ENCODE data around the gene CSNK1G2.
"Not testable (repeated sequence)": the region's sequence is repeated elsewhere in the genome, so short reads cannot be mapped to it uniquely, and the experiment has no call there.

CSNK1G2 gene

DNA sequence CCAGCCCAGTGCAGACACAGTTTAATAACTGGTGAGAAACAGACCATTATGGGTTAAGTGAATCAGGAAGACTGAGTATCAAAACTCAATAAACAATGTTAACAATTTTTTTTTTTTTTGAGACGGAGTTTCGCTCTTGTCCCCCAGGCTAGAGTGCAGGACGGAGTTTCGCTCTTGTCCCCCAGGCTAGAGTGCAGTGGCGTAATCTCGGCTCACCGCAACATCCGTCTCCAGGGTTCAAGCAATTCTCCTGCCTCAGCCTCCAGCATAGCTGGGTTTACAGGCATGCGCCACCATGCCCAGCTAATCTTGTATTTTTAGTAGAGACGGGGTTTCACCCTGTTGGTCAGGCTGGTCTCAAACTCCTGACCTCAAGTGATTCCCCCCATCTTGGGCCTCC, 47.5 kb downstream of the CSNK1G2 start:
- DNase-seq (ENCODE audit: low read depth in 2 of 2): not testable (repeated sequence)

DNA sequence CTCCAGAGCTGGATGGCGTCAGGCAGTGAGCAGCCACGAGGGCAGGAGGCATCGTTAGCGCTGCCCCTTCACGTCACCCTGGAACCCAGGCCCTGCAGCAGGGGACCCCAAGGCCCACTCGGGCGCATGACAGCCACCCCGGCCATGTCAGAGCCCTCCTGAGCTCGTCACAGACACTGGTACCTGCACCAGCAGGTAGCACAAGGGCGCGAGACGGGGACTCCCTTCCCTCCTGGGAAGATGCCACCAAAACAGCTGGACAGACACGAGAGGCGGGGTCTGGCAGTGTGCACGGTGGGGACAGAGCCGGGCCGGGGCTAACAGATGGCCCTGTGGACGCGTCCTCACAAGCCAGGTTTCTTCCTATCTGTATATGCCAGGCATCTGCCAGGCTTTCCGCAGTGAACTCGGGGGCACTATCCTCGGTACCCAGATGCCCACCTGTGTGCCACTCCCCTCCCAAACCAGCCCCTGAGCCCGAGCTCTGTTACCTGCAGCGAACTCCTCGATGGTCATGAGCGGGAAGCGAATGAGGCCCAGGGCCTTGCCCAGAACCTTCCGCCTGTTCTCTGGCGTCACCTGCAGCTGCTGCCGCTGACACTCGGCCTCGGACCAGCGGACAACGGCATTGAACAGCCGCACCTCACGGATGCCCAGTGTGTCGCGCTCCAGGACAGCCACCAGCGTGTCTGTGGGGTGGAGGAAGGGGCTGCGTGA, 48.7 kb downstream of the CSNK1G2 start:
- no peak for DNase-seq (ENCODE audit: low read depth in 2 of 2)

DNA sequence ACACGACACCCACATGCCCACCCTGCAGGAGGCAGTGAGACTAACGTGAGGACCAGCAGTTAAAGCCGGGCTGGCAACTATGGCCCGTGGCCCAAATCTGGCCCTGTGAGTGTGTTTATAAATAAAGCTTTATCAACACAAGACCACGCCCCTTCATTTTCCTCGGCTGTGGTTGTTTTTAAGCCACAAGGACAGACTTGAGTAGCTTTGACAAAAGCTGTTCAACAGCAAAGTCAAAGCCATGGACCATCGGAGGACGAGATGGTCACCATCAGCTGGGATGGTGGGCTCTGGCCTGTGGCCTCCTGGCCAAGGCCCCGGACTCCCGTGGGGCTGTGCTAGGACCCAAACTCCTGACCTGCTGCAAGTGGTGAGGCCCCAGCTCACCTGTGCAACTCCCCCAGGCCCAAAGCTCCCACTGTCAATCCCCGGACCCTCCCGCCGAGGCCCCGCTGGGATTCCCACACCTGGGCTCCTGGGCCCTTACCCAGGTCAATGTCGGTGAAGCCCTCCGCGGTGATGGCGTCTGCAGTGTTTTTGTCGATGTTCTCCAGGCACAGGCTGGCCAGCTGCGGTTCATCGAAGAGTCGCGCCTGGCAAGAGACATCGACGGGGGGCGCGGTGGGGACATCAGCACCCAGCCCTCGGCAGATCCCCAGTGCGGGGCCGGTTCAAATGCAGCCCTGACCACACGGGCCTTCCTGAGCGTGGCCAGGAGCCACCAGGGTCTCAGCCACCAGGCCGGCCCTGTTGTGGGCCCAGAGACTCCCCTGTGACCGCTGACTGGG, 49.5 kb downstream of the CSNK1G2 start:
- no peak for DNase-seq (ENCODE audit: low read depth in 2 of 2)

DNA sequence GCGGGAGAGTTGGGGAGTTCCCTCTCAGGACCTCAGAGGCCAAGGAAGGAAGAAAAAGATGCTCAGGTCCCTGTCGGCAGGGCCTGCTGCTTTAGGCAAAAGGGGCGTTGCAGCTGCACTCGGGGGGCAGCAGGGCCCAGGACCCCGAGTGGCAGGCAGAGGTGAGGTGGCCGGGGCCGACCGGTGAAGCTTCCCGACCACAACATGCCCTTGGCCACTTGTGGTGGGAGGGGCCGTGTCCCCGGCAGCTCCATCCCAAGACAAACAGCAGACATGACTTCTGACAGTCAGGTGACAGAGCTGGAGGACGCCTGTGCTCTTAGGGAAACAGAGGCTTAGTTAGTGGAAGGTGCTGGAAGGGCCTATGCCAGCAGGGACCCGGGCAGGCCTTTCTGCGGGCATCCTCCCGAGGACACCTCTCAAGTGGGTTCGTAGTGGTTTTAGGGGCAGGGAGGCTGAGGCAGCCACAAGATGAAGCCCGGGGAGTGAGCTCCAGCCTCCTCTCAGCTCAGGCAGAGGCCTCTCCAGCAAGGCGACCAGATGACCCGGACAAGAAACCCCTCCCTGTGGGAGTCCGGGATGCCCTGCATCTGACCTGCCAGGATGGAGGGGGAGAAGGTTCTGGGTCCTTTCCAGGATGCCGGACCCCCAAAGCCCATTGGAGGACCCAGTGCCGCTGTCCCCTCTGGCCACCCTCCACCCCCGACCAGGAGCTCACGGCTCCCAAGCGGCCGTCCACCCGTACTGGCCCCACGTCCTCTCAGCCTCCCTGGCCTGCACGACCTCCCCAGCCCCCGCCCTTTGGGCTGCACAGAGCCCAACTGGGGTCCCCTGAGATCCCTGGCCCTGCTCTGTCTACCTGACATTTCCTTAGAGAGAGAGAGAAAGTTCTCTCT, 50.3 kb downstream of the CSNK1G2 start:
- DNase-seq (ENCODE audit: low read depth in 2 of 2): no peak

DNA sequence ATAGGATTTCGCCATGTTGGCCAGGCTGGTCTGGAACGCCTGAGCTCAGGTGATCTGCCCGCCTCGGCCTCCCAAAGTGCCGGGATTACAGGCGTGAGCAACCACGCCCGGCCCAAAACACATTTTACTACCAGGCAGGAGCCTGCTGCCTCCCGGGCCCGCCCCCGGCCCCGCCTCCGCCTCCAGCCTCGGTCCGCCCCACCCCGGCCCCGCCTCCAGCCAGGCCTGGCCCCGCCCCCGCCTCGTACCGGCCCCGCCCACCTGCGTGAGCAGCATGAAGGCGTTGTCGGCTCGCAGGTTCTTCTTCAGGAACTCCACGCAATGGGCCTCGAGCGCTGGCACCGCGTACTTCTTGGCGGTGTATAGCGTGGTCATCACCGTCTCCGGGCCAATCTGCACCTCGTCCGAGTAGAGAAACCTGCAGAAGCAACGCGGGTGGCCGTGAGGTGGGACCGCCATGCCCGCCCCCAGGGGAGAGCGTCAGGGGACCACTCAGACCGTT, 51.8 kb downstream of the CSNK1G2 start:
- DNase-seq (ENCODE audit: low read depth in 2 of 2): no peak

DNA sequence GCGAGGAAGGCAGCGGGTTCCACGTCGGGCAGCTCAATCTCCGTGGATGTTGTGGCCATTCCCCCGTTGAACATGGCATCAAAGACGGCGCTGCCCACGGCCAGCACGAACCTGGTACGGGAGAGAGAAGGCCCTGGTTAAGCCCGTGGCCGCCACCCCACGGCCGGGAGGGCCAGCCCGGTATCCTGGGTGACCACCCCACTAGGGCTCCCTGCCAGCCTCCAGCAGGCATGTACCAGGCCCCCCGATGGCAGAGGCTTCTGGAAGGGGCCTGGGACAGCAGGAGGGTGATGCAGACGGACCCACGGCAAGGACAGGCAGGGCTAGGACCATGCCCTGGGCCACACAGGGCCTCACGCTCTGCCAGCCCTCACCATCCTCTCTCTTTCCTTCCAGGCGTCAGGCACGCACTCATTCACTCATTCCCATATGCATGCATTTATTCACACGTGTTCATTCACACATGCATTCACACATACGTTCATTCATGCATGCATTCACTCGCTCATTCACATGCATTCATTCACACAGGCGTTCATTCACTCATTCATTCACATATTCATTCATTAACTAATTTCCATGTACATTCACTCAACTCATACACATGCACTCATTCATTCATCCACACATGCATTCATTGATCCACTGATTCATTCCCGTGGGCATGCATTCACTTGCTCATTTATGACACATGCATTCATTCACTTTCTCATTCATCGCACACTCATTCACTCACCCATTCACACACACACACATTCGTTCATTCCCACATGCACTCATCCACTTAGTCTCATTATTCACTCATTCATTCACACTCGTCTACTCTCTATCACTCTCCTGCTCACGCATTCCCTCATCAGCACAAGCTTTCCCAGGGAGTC, 56.6 kb downstream of the CSNK1G2 start:
- no peak for DNase-seq (ENCODE audit: low read depth in 2 of 2)

DNA sequence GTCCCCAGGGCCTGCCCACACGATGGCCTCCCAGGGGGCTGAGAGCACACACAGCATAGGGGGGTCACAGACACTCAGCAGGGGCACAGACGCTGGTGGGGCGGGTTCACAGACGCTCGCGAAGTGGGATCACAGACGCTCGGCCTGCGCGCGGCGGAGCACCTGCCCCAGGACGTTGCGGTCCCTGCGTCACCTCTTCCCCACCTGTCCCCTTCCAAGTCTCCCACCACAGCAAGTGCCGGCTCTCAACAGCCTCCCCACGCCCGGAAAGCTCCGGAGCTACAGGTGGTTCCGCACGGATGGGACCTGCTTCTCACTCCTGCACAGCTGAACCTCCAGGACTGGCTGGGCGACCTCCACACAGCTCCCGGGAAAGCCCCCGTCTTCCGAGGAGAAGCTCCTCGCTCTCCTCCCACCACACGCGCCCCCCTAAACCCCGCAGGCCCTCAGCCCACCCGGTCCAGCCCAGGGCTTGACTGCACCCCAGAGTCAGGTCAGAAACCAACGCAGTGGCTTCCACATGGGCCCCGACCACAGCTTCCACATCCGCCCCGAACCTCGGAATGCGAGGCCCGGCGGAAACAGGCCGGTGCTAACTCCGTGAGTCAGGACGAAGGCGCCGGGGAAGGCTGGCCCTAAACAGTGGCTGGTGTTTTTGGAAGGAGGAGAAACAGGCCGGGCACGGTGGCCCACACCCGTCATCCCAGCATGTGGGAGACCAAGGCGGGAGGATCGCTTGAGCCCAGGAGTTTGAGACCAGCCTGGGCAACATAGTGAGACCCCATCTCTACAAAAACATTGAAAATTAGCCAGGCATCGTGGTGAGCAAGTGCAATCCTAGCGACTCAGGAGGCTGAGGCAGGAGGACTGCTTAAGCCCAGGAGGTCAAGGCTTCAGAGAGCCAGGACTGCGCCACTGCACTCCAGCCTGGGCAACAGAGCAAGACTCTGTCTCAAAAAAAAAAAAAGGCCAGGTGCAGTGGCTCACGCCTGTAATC, 58.0 kb downstream of the CSNK1G2 start:
- no peak for DNase-seq (ENCODE audit: low read depth in 2 of 2)

DNA sequence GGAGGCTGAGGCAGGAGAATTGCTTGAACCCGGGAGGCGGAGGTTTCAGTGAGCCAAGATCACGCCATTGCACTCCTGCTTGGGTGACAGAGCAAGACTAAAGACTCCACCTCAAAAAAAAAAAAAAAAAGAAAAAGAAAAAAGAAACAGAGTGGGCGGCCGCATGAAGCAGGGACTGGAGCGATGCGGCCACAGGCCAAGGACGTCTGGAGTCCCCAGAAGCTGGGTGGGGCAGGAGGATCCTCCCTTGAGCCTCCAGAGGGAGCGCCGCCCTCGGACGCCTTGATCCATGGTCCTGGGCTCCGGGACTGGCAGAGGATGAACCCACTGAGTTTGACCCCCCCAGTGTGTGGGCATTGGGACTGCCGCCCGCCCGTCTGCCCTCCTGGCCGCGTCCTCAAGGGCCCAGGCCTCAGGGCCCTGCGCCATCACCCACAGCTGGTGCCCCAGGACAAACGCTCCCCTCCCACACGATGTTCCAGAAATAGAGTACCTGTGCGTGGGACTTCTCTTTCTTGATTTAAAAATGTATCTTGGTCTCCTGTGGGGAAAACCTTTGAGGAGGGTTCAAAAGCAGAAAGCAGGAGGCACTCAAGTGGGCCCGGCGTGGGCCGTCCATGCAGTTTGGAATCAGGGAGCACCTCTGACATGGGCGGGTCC, 59.0 kb downstream of the CSNK1G2 start:
- DNase-seq (ENCODE audit: low read depth in 2 of 2): no peak

DNA sequence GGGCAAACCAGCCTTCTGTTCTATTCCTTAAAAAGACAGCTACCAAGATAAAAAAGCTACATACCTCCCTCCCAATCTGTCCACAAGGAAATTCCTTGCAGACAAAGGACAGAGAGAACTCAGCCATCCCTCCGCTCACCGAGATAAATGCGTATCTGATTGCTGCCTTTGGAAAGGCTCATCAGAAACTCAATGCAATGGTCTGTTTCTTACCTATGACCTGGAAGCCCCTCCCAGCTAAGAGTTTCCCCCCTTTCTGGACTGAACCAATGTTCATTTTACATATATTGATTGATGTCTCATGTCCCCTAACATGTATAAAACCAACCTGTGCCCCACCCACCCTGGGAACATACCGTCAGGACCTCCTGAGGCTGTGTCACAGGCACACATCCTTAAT, 62.9 kb downstream of the CSNK1G2 start:
- no peak for DNase-seq (ENCODE audit: low read depth in 2 of 2)

DNA sequence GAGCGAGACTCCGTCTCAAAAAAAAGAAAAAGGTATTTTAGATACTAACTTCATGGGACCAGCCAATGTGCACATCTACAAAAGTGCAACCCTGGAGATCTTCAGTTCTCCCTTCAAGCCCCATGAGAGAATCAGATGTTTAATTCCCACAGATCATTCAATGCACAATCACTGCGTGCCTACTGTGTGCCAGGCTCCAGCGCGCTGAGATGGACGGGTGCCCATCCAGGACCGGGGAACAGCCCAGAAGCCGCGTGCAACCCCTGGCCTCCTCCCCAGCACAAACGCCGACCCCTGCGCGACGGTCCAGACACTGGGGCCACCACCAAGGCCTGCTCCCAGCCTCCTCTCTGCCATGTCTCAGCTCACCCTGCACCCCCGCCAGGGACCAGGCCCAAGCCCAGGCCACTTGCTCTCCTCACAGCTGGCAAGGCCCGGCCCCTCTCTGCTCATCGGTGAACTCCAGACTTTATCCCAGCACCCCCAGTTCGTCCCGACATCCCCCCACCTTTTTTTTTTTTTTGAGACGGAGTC, 69.2 kb downstream of the CSNK1G2 start:
- DNase-seq (ENCODE audit: low read depth in 2 of 2): no peak

DNA sequence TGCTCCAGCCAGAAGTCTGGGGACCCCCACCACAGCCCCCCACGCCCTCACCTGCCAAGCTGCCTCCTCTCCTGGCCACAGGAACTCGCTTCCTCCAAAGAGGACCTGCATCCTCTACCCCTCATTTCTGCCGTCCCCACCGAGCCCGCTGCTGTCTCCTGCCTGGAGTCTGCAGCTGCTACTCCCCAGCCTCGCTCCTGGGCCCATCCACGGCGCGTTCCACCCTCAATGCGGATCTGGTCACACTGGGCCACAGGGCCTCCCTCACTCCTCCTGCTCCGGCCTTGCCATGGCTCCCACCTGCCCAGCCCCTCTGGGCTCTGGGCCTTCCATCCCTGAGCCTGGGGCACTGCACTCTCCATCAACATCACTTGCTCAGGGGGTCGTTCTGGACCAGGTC, 70.2 kb downstream of the CSNK1G2 start:
- no peak for DNase-seq (ENCODE audit: low read depth in 2 of 2)

DNA sequence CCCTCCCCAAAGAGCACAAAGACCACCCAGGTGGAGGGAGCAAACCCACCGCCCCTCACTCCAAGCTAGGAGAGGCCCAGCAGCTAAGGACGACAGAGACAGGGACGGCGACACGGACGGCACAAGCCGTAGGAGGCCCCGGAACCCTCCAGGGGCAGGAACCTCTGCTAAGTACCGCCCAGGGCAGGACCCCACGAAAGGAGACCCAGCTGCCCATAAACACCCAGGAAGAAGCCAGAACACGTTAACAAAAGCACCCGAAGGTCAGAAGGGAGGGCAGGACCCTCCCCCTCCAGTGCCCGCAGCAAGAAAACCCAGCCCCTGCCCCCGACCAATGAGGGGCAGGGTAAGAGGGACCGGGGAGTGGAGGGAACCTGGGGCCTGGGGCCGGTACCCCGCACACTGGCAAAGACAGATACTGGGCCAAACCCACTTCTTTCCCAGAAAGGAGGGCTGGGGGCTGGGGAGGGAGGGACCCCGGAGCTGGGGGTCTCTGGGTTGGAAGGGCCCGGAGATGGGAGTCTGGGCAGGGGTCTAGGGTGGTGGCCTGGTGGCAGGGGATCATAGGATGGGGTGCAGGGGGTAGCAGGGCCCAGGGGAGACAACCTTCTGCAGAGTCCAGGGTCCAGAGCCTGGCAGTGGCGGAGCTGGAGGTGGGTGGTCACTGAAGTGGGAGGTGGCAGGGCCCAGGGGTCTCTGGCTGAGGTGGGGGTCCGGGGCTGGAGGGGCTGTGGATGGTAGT, 72.1 kb downstream of the CSNK1G2 start:
- no peak for DNase-seq (ENCODE audit: low read depth in 2 of 2)

DNA sequence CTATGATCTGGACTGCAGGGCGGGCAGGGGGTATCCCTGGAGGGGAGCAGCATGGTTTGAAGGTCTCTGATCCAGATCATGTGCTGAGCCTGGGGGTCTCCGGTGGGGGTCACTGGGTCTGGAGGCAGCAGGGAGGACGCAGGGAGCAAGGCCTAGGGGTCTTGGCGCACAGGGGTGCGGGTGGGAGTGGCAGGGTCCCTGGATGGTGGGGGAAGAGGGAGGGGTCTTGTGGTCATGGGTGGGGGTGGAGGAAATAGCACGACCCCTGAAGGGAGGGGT, 72.7 kb downstream of the CSNK1G2 start:
- DNase-seq (ENCODE audit: low read depth in 2 of 2): no peak

DNA sequence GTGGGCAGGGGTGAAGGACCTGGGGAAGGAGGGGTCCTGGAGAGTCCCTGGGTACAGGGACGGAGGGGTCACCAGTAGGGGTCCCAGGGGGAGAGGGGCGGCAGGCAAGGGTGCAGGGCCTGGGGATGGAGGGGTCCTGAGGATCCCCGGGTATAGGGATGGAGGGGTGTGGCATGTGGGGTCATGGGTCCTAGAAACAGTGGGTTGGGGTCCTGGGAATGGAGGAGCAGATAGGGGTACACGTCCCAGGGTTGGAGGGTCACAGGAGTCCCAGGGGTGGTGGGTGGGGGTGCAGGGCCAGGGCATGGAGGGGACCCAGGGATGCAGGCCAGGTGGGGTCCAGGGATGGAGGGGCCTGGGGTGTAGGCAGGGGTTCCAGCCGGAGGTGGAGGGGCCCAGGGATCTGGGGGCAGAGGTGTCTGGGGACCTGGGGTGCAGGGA, 73.2 kb downstream of the CSNK1G2 start:
- DNase-seq (ENCODE audit: low read depth in 2 of 2): no peak

DNA sequence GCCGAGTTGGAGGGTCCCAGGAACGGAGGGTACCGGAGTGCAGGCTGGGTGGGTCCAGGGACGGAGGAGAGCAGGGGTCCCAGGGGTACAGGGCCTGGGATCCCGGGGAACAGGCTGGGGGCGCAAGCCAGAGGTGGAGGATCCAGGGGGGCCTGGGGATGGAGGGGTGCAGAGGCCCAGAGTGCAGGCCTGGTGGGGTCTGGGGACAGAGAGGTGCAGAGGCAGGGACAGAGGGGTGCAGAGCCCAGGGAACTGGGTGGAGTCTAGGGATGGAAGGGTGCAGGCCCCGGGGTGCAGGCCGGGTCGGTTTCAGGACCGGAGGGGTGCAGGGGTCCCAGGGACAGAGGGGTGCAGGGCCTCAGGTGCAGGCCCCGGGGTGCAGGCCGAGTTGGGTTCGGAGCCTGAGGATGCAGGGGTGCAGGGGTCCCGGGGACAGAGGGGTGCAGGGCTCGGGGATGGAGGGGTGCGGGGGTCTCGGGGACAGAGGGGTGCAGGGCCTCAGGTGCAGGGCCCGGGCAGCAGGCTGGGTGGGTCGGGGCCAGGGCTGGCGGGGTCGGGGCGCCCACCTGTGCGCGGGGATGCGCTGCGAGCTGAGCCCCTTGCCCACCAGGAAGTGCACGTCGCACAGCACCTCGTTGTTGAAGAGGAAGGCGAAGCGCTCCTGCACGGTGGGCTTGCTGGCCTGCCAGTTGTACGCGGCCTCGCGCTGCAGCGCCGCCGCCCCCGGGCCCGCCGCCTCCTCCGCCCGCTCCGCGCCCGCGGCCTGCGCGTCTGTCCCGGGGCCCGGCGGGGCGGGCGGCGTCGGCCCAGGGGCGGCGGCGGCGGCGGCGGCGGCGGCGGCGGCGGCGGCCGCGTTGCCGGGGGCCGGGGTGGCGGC, 74.0 kb downstream of the CSNK1G2 start:
- DNase-seq (ENCODE audit: low read depth in 2 of 2): no peak

DNA sequence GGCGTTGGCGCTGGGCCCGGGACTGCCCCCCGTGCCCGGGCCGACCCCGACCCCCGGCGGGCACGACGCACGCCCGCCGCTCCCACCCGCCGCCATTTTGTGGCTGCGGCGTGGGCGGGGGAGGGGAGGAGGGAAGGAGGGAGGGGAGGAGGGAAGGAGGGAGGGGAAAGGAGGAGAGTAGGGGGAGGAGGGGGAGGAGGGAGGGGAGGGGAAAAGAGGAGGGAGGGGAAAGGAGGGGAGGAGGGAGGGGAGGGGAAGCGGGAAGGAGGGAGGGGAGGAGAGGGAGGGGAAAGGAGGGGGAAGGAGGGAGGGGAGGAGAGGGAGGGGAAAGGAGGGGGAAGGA, 74.6 kb downstream of the CSNK1G2 start, which contains the start of gene BTBD2:
BTBD2 (minus strand) TSS at position 107 of the 343 bp plus-strand sequence; CDS start at position 96, 11 bp downstream.
- peak in 1 of 2 donors; percentile 42 for DNase-seq (ENCODE audit: low read depth in 2 of 2)

DNA sequence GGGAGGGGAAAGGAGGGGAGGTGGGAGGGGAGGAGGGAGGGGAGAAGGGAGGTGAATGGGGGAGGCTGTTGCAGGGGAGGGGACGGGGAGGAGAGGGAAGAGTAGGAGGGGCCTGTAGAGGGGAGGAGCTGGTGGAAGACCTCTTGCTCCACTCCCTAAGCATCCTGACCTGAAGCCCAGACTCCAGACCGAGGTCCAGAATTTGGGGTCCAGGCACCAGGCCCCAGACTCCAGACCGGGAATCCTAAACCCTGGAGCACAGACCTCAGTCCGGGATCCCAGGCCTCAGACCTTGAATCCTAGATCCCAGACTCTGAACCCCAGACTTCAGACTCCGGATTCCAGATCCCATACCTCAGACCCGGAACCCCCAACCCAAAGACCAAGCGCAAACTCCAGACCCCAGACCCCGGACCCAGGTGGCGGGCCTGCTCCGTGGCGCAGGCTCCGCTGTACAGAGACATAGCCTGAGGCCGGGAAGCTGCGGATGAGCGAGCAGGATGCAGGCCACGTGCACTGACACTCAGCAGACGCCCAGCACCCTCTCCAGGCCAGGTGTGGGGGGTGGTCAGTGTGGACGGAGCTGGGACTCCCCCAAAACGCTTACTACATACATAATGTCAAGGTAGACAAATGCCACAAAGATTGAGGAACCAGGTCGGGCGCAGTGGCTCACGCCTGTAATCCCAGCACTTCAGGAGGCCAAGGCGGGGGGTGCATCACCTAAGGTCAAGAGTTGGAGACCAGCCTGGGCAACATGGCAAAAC, 75.3 kb downstream of the CSNK1G2 start:
- no peak for DNase-seq (ENCODE audit: low read depth in 2 of 2)
